Activated T-cell treated with anti-CD3 and anti-CD28 coated beads, Interleukin-2, amount 50 U/mL, for 4 hours (primary cell): Measurements from ENCODE around the gene STBD1. TPM values are rescaled to one million over a fixed set of nuclear protein-coding genes. Genes with fewer than 3 reads are reported as not detected.
"Not testable (repeated sequence)": the region's sequence is repeated elsewhere in the genome, so short reads cannot be mapped to it uniquely, and the experiment has no call there.

ENCODE experiments used
- ATAC-seq, 2 donors: fragments of 200-7000 bp; cut with Tn5 transposase; one replicate each; pipeline ENCODE4 v1.10.0; 2021
- DNase-seq: peaks from one replicate; pipeline ENCODE4 v3.0.0-alpha.2; 2020
- H3K27me3 Mint-ChIP-seq: one replicate; pipeline ENCODE4 v1.8.0; 2021; ENCODE audit warnings: low read depth, mixed read lengths
- H3K36me3 Mint-ChIP-seq: one replicate; pipeline ENCODE4 v1.8.0; 2022; ENCODE audit warnings: mixed read lengths; ENCODE audit not compliant: insufficient read depth
- H3K4me1 Mint-ChIP-seq: one replicate; pipeline ENCODE4 v1.8.0; 2021; ENCODE audit warnings: low read depth, mixed read lengths
- H3K4me3 Mint-ChIP-seq: one replicate; pipeline ENCODE4 v1.8.0; 2021; ENCODE audit warnings: mild to moderate bottlenecking, moderate library complexity, mixed read lengths
- H3K9me3 Mint-ChIP-seq: one replicate; pipeline ENCODE4 v1.8.0; 2021; ENCODE audit warnings: mixed read lengths
- total RNA-seq, 3 donors: library from RNA; stranded (reverse); gene quantifications; one replicate each; pipeline ENCODE4 v1.2.1, GENCODE V29; 2021

Gene STBD1
- total RNA-seq, 3 donors from 2014 or later: 0.23 to 0.52 (median 0.34) TPM

DNA sequence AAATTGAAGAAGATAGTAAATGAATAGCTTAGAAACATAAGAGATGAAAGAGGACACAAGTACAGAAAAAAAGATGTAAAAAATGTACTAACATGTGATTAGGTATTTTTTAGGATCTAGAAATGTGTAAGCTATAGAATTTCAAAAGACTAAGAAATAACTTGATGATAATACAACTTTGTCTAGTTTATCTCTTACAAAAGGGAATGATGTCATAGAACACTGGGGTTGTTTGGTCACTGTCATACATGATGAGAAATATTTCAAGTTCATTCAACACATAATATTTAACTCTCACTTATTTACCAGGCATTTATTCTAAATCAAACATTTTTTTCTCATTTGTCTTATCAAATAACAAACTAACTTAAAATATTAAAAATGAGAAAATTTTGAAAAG lies 18.5 kb downstream of the STBD1 start:
- DNase-seq: no peak
- no peak overlapping the region for H3K4me3 Mint-ChIP-seq
- ATAC-seq: no peak
- no peaks in the 10 kb centered on the region for H3K4me1 Mint-ChIP-seq
- peaks cover 4% of the 10 kb centered on the region for H3K27me3 Mint-ChIP-seq
- H3K9me3 Mint-ChIP-seq: peaks cover 36% of the 10 kb centered on the region
- H3K36me3 Mint-ChIP-seq: no peaks in the 10 kb centered on the region

- no peaks in the 10 kb centered on the region for H3K4me1 Mint-ChIP-seq
- no peak overlapping the region for H3K4me3 Mint-ChIP-seq
- peaks cover 28% of the 10 kb centered on the region for H3K9me3 Mint-ChIP-seq
- no peaks in the 10 kb centered on the region for H3K36me3 Mint-ChIP-seq
- peaks cover 4% of the 10 kb centered on the region for H3K27me3 Mint-ChIP-seq
- ATAC-seq (no peak), DNase-seq (no peak)
Observed at GRCh38 chr4:76326515-76326914, 20.0 kb downstream of the STBD1 start.

DNA sequence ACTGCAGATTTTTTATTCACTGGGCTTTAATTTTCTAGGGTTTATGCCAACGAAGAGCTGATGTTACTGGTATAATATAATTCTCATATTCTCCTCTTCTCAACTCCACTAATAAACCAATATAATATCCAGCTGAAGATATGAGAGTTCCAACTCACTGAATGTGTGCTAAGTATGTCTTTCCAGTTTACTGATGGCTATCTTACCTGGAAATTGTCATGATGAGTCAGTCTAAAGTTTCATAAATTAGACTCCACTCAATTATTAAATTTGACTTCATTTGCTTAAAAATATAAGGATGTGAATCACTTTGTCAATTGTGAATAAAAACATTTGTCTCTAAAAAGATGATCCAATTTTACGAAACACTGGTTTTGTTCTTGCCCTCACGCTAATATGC lies 28.4 kb downstream of the STBD1 start:
- Mint-ChIP-seq H3K4me3 (no peak overlapping the region), H3K4me1 (no peaks in the 10 kb centered on the region), H3K27me3 (peaks cover 3% of the 10 kb centered on the region), H3K9me3 (no peaks in the 10 kb centered on the region), H3K36me3 (no peaks in the 10 kb centered on the region)
- no peak for DNase-seq
- no peak for ATAC-seq

DNA sequence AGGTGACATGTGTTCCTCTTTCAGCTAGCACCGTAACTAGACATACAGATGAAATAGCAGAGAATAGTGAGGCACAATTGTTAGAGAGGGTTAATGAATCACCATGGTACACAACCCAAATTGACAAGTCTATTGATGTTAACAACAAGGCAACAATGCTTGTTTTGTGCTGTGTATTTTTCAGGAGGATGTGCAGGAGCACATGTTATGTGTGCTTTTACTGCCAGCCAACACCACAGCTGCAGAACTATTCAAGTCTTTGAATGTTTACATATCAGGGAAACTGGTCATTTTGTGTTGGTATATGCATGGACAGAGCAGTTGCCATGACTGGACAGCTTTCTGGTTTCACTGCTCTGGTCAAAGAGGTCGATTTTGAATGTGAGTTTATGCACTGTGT lies 32.8 kb downstream of the STBD1 start:
- no peaks in the 10 kb centered on the region for H3K4me1 Mint-ChIP-seq
- DNase-seq (no peak), ATAC-seq (no peak)
- no peaks in the 10 kb centered on the region for H3K36me3 Mint-ChIP-seq
- H3K4me3 Mint-ChIP-seq: no peak overlapping the region
- H3K9me3 Mint-ChIP-seq: no peaks in the 10 kb centered on the region
- H3K27me3 Mint-ChIP-seq: peaks cover 3% of the 10 kb centered on the region

- Mint-ChIP-seq H3K27me3 (peaks cover 10% of the 10 kb centered on the region), H3K36me3 (no peaks in the 10 kb centered on the region), H3K4me3 (no peak overlapping the region), H3K9me3 (no peaks in the 10 kb centered on the region), H3K4me1 (no peaks in the 10 kb centered on the region)
- ATAC-seq (no peak), DNase-seq (no peak)
Observed at GRCh38 chr4:76341063-76341462, 34.5 kb downstream of the STBD1 start.

GRCh38 chr4:76342191-76342590 lies 35.7 kb downstream of the STBD1 start:
- H3K9me3 Mint-ChIP-seq: peaks cover 1% of the 10 kb centered on the region
- H3K4me1 Mint-ChIP-seq: no peaks in the 10 kb centered on the region
- H3K4me3 Mint-ChIP-seq: no peak overlapping the region
- no peak for DNase-seq
- H3K36me3 Mint-ChIP-seq: no peaks in the 10 kb centered on the region
- no peak for ATAC-seq
- peaks cover 10% of the 10 kb centered on the region for H3K27me3 Mint-ChIP-seq

DNA sequence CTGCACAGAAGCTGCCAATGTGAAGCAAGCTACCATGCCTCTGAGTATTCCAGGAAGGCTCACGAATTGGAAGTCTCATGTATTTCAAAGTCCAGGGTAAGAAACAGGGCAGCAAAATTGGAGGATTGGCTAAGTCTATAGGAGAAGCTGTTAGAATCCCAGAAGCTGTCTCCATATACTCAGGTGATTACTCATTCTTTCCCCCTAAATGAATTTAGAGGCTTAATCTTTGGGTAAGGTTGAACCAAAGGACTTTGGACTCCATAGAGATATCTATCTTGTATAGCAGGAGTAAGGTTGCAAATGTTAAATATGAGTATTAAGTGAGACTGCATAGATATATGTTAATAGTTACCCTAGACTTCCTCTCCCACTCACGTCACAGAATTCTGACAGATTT lies 36.3 kb downstream of the STBD1 start:
- Mint-ChIP-seq H3K4me1 (no peaks in the 10 kb centered on the region), H3K9me3 (peaks cover 7% of the 10 kb centered on the region), H3K4me3 (no peak overlapping the region), H3K36me3 (no peaks in the 10 kb centered on the region), H3K27me3 (peaks cover 10% of the 10 kb centered on the region)
- DNase-seq (no peak), ATAC-seq (no peak)

GRCh38 chr4:76354517-76355473 lies 48.3 kb downstream of the STBD1 start:
- peaks cover 3% of the 10 kb centered on the region for H3K36me3 Mint-ChIP-seq
- H3K27me3 Mint-ChIP-seq: peaks cover 5% of the 10 kb centered on the region
- H3K4me3 Mint-ChIP-seq: no peak overlapping the region
- peaks cover 16% of the 10 kb centered on the region for H3K4me1 Mint-ChIP-seq
- DNase-seq (no peak), ATAC-seq (peak; percentile 53 to 79)
- peaks cover 25% of the 10 kb centered on the region for H3K9me3 Mint-ChIP-seq

- Mint-ChIP-seq H3K4me3 (no peak overlapping the region), H3K27me3 (peaks cover 5% of the 10 kb centered on the region), H3K36me3 (peaks cover 3% of the 10 kb centered on the region), H3K9me3 (peaks cover 28% of the 10 kb centered on the region), H3K4me1 (peaks cover 16% of the 10 kb centered on the region)
- ATAC-seq: no peak
- no peak for DNase-seq
Observed at GRCh38 chr4:76357981-76358380, 51.4 kb downstream of the STBD1 start.

- not testable (repeated sequence) for ATAC-seq, H3K4me1 Mint-ChIP-seq, H3K27me3 Mint-ChIP-seq, DNase-seq, H3K4me3 Mint-ChIP-seq, H3K36me3 Mint-ChIP-seq
- peaks cover 28% of the 10 kb centered on the region for H3K9me3 Mint-ChIP-seq
Observed at GRCh38 chr4:76359881-76360466, 53.4 kb downstream of the STBD1 start.

Other genes with a start within 250 kb of the STBD1 start
- gene ART3, start 232.0 kb upstream of the STBD1 start, total RNA-seq: under 1 TPM in 2 of 3 donors, not detected in 1; 0.79 to 0.95 TPM
- gene NUP54, start 158.3 kb upstream of the STBD1 start, total RNA-seq: 10 to 100 TPM; 57.8 to 59.7 (median 59.3) TPM
- 1 to 10 TPM; 3.5 to 5.3 (median 4.6) TPM for gene SCARB2, start 92.9 kb upstream of the STBD1 start, total RNA-seq
- not detected for gene FAM47E, start 55.0 kb upstream of the STBD1 start, total RNA-seq
- not detected for gene CCDC158, start 114.4 kb downstream of the STBD1 start, total RNA-seq
- gene SHROOM3, start 128.5 kb downstream of the STBD1 start, total RNA-seq: under 1 TPM; 0.05 to 0.33 (median 0.08) TPM